ENCODE measurements around the gene CAMK1D.

Gene CAMK1D

GRCh38 chr10:12834116-12834665 lies 484.8 kb downstream of the CAMK1D start:
- no peak for DNase-seq (ENCODE audit: low read depth)
- no peak overlapping the region for H3K4me3 ChIP-seq (ENCODE audit: low read depth, low read length)
- no peak for TF ChIP-seq CTCF (IDR thresholded peaks at IDR 0.05; ENCODE audit: insufficient read depth, low read depth, low read length, missing control alignments)

GRCh38 chr10:12834721-12835120 lies 485.4 kb downstream of the CAMK1D start:
- TF ChIP-seq CTCF (IDR thresholded peaks at IDR 0.05; ENCODE audit: insufficient read depth, low read depth, low read length, missing control alignments) = no peak
- no peak for DNase-seq (ENCODE audit: low read depth)
- H3K4me3 ChIP-seq (ENCODE audit: low read depth, low read length) = no peak overlapping the region

- DNase-seq (ENCODE audit: low read depth) = no peak
- TF ChIP-seq CTCF (IDR thresholded peaks at IDR 0.05; ENCODE audit: insufficient read depth, low read depth, low read length, missing control alignments) = no peak
- H3K4me3 ChIP-seq (ENCODE audit: low read depth, low read length) = no peak overlapping the region
These were observed 486.4 kb downstream of the CAMK1D start for GRCh38 chr10:12835709-12836108.

GRCh38 chr10:12838366-12838765 lies 489.0 kb downstream of the CAMK1D start:
- DNase-seq (ENCODE audit: low read depth) = no peak
- H3K4me3 ChIP-seq (ENCODE audit: low read depth, low read length) = no peak overlapping the region
- TF ChIP-seq CTCF (IDR thresholded peaks at IDR 0.05; ENCODE audit: insufficient read depth, low read depth, low read length, missing control alignments) = no peak

GRCh38 chr10:12838995-12839927 lies 489.9 kb downstream of the CAMK1D start:
- no peak for DNase-seq (ENCODE audit: low read depth)
- H3K4me3 ChIP-seq (ENCODE audit: low read depth, low read length) = no peak overlapping the region
- TF ChIP-seq CTCF (IDR thresholded peaks at IDR 0.05; ENCODE audit: insufficient read depth, low read depth, low read length, missing control alignments) = no peak

- no peak for DNase-seq (ENCODE audit: low read depth)
- no peak overlapping the region for H3K4me3 ChIP-seq (ENCODE audit: low read depth, low read length)
- TF ChIP-seq CTCF (IDR thresholded peaks at IDR 0.05; ENCODE audit: insufficient read depth, low read depth, low read length, missing control alignments) = no peak
These were observed 490.7 kb downstream of the CAMK1D start for GRCh38 chr10:12839941-12840611.
